NCI-H748 treated with DMSO at 0.1 percent for 48 hours (cell line): ENCODE measurements around the gene PHF21A.
"Not testable (repeated sequence)": the region's sequence is repeated elsewhere in the genome, so short reads cannot be mapped to it uniquely, and the experiment has no call there.

Experiments used
- DNase-seq: peaks from one replicate; lab custom pipeline; 2025; lab: John Stamatoyannopoulos, UW

PHF21A gene

GRCh38 chr11:45902452-45903380, 218.5 kb downstream of the PHF21A start:
- no peak for DNase-seq

DNA sequence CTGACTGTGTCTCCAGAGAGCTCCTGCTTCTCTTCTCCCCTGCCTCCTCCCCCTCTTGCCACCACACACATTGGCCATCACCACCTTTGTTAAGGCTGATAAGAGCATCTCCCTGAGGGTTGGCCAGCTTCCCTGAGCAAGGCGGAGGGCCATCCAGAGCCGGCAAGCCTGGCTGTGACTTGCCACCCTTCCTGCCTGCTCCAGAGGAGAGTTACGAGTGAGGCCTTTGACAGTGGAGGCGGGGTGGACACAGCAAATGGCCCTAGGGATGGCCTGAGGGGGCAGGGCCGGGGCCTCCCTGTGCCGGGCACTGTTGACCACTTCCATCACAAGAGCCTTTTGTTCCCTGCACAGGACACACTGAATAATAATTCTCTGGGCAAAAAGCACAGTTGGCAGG, 219.6 kb downstream of the PHF21A start:
- no peak for DNase-seq

GRCh38 chr11:45900916-45901617, 220.2 kb downstream of the PHF21A start:
- no peak for DNase-seq

DNA sequence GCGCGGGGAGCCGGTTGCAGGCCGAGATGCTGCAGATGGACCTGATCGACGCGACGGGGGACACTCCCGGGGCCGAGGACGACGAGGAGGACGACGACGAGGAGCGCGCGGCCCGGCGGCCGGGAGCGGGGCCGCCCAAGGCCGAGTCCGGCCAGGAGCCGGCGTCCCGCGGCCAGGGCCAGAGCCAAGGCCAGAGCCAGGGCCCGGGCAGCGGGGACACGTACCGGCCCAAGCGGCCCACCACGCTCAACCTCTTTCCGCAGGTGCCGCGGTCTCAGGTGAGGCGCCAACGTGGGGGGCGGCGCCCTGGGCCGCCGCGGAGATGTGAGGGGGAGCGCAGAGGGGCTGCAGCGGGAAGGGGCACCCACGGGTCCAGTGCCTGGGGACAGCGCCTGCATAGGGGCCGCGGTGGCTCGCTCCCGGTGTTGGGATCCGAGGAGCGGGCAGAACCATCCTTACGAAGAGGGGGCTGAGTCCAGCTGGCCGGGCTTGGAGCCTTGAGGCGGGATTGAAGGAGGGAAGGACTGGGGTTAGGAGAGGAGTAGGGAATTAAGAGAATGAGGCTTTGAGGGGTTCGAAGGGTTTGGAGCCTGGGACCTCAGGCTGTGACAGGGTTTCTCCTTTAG, 221.0 kb downstream of the PHF21A start:
- DNase-seq = not testable (repeated sequence)

DNA sequence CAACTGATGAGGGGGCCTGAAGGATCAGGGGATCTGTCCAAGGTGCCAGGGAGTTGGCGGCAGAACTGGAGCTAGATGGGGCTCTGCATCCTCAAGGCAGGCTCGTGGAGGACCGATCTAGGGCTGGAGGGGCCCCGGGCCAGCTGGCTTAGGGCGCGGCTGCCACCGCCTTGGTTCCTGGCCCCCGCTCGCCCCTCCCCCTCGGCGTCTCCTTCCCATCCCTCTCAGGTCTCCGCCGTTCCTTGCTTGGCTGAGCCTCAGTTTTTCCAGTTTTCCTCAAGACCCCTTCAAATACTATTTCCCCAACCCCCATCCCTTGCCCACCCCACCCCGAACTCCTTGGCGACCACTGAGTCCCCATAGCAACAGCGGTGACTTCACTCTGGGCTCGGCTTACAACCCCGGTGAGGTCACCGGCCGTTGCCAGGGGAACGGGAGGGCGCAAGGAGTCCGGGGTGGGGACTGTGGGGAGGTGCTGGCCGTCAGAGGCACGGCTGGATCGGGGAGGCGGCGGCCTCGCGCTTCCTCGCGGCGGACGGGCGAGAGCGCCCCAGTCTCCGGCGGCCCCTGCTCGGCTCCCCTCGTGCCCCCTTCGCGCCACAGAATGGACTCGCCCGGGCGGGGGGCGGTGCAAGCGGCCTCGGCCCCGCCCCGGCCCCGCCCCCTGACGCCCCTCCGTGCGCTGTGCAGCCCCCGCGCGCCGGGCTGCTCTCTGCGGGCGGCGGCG, 221.6 kb downstream of the PHF21A start:
- DNase-seq = peak; percentile 79

- no peak for DNase-seq
Measured at GRCh38 chr11:45899086-45899447, 222.2 kb downstream of the PHF21A start.

DNA sequence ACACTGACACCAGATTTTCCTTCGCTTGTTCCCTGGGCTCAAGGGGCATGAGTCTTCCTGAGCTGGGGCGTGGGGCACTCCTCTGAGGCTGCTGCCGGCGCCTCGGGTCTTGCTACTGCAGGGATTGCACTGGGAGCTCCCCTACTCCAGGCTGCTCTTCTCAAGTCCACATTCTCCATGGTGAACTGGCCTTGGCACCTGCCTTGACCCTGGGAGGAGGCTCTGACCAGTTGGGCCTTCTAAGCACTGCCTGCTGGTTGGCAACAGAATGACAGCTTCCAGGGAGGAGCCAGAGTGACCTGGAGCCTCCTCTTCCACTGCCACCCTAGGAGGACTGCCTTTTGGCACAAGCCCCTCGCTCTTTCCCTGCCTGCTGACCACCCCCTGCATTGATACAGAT, 223.7 kb downstream of the PHF21A start:
- no peak for DNase-seq

DNA sequence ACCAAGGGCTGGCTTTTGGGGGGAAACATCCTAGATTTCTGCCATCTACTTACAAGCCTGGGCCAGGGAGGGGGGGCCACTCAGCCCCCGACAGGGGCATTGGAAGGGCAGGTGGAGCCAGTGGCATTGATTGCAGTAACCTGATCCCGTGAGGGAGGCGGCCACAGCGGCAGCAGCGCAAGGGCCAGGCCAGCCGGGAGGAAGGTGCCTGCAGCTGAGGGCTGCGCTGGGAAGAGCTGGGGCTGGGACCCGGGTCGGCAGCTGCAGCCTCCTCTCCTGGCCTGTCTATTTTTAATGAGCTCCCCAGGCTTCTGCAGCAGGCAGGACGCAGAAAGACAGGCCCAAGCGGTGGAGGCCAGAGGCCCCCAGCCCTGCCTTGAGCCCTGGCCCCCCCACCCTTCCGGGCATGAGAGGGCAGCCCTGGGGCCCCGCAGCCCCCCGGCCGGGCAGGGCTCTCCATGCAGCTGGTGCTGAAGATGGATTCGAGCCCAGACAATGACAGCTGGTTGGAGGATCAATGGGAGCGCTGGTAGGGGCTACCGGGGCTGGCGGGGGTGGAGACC, 224.8 kb downstream of the PHF21A start:
- peak; percentile 53 for DNase-seq

DNA sequence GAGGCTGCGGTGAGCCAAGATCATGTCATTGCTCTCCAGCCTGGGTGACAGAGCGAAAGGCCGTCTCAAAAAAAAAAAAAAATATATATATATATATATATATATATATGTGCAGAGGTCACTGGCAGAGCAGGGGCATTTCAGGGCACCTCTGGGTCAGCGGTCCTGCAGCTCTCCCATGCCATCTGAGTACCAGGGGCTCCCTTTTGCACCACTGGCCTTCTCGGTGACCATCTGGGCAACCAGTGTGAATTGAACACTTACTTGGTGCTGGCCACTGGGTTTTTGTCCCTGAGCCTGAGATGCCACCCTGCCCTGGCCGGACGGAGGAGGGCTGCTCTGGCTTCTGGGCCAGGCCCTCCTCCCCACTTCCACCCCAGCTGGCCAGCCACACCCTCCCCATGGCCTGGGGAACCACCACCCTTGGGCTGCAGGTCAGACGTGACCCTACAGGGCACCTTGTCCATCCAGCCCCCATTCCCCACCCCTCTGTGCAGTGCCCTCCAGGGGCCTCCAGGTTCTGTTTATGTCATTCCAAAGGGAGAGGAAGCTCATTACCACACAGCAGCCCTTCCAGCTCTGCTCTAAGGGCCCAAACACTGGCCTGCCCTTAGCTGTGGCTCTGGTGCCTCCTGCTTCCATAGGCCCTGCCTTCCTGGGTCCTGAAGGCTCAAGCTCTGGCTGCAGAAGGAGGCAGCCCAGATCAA, 225.5 kb downstream of the PHF21A start:
- DNase-seq = no peak

GRCh38 chr11:45894555-45895247, 226.6 kb downstream of the PHF21A start:
- no peak for DNase-seq

GRCh38 chr11:45892856-45893255, 228.4 kb downstream of the PHF21A start:
- no peak for DNase-seq

GRCh38 chr11:45890886-45891550, 230.2 kb downstream of the PHF21A start:
- DNase-seq = no peak

DNA sequence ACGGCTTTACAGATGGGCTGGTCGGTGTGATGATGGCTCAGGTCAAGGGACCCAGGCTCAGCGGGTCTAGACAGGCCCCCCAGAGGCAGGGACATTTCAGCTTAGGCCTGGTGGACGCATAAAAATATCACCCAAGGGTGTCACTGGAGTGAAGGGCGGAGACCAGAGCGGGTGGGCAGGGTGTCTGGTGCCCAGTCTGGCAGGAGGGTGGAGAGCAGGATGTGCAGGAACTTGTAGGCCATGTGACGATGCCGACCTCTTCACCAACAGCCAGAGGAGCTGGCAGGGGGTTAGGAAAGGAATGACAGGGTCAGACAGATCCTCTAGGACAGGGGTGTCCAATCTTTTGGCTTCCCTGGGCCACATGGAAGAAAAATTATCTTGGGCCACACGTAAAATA, 231.3 kb downstream of the PHF21A start:
- no peak for DNase-seq

GRCh38 chr11:45889555-45889954, 231.7 kb downstream of the PHF21A start:
- no peak for DNase-seq

DNA sequence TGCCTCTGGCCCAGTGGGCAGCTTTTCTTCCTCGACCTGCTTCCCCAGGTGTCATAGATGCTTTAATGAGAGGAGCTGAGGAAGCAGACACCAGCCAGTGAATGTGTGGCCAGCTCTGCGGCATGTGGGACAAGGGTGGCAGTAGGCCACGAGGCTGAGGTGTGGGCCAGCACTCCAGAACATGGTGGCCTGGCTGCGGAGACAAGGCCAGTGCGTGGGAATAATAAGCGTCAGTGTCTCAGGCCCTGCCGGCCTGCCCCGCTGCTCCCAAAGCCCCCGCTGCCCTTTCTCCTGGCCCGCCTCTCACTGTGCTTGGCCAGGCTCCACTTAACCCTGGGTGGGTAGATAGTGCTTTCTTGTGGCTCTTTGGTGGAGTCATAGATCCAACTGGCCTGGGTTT, 233.7 kb downstream of the PHF21A start:
- DNase-seq = no peak

DNA sequence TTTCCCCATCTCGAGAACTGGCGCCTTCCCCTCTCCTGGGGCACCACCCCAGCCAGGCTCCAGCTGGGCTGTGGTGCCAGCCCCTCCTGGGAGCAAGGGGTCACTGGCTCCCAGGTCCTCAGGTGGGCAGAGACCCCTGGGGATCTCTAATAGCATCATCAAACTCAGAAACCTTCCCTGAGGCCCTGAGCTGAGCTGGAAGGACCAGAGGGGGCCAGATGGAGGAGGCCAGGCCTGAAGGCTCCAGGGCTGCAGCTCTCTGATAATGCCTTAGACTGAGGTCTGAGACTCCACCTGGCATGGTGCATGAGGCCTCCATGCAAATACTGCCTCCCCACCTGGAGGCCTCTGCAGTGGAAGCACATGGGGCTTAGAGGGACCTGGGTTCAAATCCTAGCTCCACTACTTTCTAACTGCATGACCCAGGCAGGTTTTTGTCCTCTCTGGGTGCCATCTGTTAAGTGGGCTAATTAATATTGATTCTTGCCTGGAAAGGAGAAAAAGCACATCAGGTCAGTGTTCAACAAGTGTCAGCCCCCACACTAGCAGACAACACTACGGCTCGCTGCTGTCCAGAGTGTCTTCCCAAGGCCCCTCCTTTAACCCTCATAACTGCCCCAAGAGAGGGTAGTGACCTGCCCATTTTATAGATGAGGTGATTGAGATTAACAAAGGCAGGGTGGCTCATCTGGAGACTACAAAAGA, 234.3 kb downstream of the PHF21A start:
- DNase-seq = no peak

DNA sequence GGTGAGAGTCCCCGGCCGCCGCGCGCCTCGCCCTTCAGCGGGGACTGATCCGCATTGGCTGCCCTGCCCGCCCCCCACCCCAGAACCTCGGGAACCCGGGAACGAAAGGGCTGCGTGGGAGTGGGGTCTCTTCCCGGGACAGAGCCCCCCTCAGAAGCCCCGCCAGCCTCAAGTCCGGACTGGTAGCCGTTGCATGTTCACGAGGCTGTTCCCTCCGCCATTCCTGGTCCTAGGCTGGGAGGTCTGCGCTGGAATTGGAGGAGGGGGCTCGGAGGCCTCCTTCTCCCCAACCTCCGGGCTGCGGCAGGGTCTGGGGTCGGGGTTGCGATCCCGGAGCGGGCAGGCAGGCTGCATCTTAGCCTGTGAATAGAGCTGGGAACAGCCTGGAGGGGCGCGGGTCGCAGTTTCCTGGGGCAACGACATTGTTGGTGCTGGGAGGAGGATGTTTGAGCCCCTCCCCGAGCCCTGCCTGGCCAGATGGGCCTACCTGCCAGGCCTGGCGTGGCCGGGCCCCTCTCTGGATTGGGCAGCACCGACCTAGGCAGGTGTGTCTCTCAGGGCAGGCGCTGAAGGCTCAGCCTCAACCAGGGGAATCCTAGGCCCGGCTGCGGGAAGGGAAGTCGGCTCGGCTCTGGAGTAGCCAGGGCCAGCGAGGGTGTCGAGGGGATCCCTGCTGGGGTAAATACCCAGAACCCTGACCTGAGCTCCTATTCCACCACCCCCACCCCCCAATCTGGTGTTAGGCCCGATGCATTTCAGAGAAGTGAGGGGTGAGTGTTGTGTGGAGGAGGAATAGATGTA, 235.1 kb downstream of the PHF21A start:
- peak; percentile 13 for DNase-seq

DNA sequence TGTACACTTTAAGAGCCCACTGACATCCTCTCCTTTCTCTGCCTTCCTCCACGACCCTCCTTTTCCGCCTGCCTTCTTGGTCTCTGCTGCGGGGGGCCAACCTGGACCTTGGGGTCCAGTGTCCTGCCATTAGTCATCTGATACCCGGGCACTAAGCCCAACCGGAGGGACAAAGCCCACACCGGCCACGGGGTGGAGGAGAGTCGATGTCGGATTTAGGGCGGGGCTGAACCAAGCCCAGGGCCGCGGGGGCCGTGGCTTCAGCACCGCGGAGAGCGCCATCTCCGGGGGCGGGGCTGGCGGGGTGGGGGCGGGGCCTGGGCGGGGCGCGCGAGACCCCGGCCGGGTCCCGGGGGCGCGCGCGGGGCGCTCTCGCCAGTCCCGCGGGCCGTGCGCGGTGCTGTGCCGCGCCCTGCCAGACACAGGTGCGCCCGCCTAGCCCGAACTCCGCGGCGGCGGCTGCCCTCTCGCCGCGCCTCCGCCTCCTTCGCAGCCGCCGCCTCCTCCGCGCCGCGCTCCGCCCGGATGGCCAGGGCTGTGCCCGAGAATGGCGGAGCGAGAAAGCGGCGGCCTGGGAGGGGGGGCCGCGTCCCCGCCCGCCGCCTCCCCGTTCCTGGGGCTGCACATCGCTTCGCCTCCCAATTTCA, 235.9 kb downstream of the PHF21A start, which contains the start of gene MAPK8IP1:
MAPK8IP1 (plus strand) TSS at position 378 of the 647 bp plus-strand sequence; CDS start at position 548, 170 bp downstream.
- DNase-seq = peak; percentile 58
